22Rv1 (cell line): ENCODE data around the gene IL1B.

ENCODE experiments used
- CTCF ChIP-seq: fragments of 450-650 bp; IDR thresholded peaks from 2 replicates; pipeline ENCODE4 v1.5.1; 2017; ENCODE audit warnings: mild to moderate bottlenecking
- ZFX ChIP-seq: fragments of 450-650 bp; IDR thresholded peaks from 2 replicates; pipeline ENCODE4 v1.6.1; 2017; ENCODE audit warnings: antibody characterized with exemption, borderline replicate concordance

- no peak for TF ChIP-seq CTCF
- no peak for TF ChIP-seq ZFX
Observed at GRCh38 chr2:112812318-112813267, 24.0 kb downstream of the IL1B start.
